ENCODE measurements around the gene RHOT2.

RHOT2 gene

DNA sequence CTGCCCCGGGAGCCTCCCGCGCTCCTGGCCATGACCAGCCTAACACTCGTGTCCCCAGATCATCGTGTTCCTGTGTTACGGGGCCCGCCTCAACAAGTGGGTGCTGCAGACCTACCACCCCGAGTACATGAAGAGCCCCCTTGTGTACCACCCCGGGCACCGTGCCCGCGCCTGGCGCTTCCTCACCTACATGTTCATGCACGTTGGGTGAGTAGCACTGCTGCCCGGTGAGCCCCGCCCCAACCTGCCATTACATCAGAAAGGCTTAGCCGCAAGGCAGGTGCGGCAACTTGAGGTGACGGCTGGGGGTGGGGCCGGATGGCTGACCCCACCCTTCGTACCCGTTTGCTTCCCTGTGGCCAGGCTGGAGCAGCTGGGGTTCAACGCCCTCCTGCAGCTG lies 9.0 kb downstream of the RHOT2 start:
- TF ChIP-seq, protein P1, sequence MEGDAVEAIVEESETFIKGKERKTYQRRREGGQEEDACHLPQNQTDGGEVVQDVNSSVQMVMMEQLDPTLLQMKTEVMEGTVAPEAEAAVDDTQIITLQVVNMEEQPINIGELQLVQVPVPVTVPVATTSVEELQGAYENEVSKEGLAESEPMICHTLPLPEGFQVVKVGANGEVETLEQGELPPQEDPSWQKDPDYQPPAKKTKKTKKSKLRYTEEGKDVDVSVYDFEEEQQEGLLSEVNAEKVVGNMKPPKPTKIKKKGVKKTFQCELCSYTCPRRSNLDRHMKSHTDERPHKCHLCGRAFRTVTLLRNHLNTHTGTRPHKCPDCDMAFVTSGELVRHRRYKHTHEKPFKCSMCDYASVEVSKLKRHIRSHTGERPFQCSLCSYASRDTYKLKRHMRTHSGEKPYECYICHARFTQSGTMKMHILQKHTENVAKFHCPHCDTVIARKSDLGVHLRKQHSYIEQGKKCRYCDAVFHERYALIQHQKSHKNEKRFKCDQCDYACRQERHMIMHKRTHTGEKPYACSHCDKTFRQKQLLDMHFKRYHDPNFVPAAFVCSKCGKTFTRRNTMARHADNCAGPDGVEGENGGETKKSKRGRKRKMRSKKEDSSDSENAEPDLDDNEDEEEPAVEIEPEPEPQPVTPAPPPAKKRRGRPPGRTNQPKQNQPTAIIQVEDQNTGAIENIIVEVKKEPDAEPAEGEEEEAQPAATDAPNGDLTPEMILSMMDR (IDR thresholded peaks at IDR 0.05; ENCODE audit: insufficient read depth, missing control alignments): no peak
- no peak for FAIRE-seq
- DNase-seq (ENCODE audit: insufficient read length, low spot score): no peak

DNA sequence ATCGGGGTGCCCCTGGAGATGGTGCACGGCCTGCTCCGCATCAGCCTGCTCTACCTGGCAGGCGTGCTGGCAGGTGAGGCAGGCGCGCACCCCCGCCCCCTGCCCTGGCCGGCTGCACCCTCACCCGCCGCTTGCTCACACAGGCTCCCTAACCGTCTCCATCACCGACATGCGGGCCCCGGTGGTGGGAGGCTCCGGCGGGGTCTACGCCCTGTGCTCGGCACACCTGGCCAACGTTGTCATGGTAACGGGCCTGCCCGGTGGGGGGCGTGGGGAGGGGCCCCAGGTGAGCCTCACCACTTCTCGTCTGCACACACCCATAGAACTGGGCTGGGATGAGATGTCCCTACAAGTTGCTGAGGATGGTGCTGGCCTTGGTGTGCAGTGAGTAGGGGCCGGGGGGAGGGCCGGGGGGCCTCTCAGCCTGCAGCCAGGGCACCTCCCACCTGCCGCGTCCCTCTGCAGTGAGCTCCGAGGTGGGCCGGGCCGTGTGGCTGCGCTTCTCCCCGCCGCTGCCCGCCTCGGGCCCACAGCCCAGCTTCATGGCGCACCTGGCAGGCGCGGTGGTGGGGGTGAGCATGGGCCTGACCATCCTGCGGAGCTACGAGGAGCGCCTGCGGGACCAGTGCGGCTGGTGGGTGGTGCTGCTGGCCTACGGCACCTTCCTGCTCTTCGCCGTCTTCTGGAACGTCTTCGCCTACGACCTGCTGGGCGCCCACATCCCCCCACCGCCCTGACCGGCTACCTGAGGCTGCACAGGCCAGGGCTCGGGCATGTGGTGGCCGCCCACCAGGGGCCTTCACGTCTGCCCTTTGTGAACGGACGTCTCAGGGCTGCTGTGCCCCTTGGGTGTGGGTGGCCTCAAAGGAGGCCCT lies 9.6 kb downstream of the RHOT2 start:
- TF ChIP-seq, protein P1 (IDR thresholded peaks at IDR 0.05; ENCODE audit: insufficient read depth, missing control alignments): no peak
- DNase-seq (ENCODE audit: insufficient read length, low spot score) (no peak), FAIRE-seq (no peak)

DNA sequence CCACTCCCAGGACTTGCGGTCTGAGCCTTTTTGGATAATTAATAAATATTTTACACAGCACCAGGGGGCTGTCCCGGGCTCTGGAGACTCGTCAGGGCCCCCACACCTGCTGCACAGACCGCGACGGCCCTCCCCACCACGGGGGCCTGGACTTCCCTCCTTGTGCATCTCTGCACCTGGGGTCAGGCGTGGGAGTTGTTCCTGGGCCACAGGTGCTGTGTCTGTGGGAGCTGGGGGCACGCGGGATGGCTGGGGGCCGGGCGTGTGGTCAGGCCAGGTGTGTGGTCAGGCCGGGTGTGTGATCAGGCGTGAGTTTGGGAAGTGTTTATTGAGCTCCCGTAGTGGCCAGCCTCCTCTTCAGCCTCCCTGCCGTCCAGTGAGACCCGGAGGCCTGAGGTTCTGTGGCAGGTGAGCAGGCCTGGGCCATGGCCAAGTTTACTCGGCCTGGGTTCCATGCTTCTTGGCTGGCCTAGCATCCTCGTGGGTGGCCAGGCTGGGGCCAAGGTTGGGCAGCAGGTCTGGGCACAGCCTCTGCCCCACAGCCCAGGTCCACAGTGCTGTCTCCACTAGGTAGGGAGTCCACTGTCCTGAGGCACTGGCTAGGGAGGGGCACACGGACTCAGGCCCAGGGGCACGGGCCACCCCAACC lies 10.4 kb downstream of the RHOT2 start:
- no peak for FAIRE-seq
- DNase-seq (ENCODE audit: insufficient read length, low spot score): no peak
- TF ChIP-seq, protein P1 (IDR thresholded peaks at IDR 0.05; ENCODE audit: insufficient read depth, missing control alignments): no peak

DNA sequence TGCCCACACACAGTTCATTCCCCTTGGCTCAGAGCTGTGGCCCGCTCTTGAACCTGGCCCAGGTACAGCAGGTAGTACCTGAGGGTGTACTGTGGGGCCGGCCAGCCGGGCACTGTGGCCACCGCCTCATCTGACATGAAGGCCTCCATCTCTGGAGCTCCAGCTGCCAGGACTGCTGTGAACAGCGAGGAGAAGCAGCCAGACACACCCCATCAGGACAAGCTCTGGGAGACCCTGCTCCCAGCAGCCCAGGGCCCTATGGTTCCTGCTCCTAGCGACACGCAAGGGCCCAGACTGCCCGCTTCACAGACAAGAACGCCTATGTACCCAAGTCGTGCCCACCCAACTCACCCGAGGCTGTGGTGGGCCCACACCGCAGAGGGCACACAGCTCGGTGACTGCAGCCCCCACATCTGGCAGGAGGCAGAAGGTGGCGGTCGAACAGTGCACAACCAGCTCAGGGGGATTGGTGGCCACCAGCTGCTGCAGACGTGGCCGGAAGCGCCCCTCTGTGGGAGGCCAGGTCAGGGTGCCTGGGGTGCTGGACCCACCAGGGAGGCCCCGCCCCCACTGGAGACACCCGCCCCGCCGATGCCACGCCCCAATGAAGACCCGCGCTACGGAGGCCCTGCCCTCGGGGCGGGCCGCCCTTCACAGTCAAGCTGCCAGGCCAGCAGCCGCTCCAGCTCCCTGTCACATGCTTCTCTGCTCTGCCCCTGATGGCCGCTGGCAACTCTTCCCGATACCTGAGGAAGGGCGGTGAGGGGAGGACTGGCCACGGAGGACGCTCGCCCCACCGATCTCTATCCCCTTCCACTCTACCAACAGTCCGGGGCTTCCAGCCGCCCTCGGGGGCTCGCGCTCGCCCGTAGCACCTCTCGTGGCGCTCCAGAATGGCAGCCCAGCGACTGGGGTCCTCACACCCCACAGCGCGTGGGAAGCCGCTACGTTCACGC lies 11.2 kb downstream of the RHOT2 start:
- DNase-seq (ENCODE audit: insufficient read length, low spot score): no peak
- TF ChIP-seq, protein P1 (IDR thresholded peaks at IDR 0.05; ENCODE audit: insufficient read depth, missing control alignments): no peak
- FAIRE-seq: no peak

DNA sequence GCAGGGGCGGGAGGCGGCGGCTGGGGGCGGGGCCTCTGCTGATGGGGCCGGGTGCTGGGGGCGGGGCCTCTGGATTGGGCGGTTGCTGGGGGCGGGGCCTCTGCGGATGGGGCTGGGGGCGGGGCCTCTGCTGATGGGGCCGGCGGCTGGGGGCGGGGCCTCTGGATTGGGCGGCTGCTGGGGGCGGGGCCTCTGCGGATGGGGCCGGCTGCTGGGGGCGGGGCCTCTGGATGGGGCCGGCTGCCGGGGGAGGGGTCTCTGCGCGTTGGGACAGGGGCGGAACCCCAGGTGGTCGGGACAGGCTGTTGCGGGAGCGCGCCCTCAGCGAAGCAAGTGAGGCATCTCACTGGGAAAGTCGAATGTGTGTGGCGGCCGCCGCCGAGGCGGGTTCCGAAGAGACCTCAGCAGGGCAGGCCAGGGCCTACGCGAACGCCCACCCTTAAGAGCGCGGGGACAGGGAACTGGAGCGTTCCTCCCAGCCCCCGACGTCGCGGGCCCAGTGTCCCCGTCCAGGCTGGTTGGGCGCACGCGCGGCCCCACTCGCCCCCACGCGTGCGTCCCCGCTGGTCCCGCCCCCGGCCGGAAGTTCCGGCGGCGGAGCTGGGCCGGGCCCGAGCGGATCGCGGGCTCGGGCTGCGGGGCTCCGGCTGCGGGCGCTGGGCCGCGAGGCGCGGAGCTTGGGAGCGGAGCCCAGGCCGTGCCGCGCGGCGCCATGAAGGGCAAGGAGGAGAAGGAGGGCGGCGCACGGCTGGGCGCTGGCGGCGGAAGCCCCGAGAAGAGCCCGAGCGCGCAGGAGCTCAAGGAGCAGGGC lies 12.1 kb downstream of the RHOT2 start, which contains the start of gene STUB1:
Gene STUB1 (plus strand): TSS at position 597 of the 811 bp plus-strand sequence. CDS start 116 bp downstream, at position 713.
- DNase-seq (ENCODE audit: insufficient read length, low spot score) (no peak), FAIRE-seq (no peak)
- TF ChIP-seq, protein P1 (IDR thresholded peaks at IDR 0.05; ENCODE audit: insufficient read depth, missing control alignments): no peak

DNA sequence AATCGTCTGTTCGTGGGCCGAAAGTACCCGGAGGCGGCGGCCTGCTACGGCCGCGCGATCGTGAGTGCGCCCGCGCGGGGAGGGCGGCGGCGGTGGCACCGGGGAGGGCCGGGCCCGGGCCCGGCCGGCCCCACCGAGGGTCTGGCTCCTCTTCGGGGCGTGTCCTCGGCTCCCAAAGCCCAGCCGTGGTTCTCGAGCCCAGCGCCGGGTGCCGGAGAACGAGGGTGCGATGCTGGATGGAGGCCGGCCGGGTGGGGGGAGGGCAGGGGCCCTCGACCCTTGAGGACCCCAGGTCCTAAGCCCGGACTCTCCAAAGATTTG lies 12.7 kb downstream of the RHOT2 start:
- DNase-seq (ENCODE audit: insufficient read length, low spot score) (no peak), FAIRE-seq (no peak)
- TF ChIP-seq, protein P1 (IDR thresholded peaks at IDR 0.05; ENCODE audit: insufficient read depth, missing control alignments): no peak

Data from D721Med (cell line).